Astrocyte of the cerebellum (primary cell): ENCODE data around the gene BCL2A1.
"Not testable (repeated sequence)": the region's sequence is repeated elsewhere in the genome, so short reads cannot be mapped to it uniquely, and the experiment has no call there.

Experiments
- DNase-seq: peaks from one replicate; pipeline ENCODE4 v3.0.0-alpha.2; 2011; ENCODE audit warnings: low read depth
- H3K4me3 ChIP-seq: 2 replicates; pipeline ENCODE4 v1.5.1; 2011; ENCODE audit warnings: mild to moderate bottlenecking, low read depth, low read length, moderate library complexity
- in situ Hi-C: cut with HindIII; loops from 2 replicates; pipeline ENCODE4 v1.10.0; 2017; ENCODE audit warnings: low sequenced_read_pairs
- TF ChIP-seq, protein P1 (sequence below): IDR thresholded peaks from 2 replicates; pipeline ENCODE4 v1.5.1; 2012; ENCODE audit warnings: low read length, low read depth, moderate library complexity, mild to moderate bottlenecking; ENCODE audit errors: missing control alignments

The BCL2A1 gene

DNA sequence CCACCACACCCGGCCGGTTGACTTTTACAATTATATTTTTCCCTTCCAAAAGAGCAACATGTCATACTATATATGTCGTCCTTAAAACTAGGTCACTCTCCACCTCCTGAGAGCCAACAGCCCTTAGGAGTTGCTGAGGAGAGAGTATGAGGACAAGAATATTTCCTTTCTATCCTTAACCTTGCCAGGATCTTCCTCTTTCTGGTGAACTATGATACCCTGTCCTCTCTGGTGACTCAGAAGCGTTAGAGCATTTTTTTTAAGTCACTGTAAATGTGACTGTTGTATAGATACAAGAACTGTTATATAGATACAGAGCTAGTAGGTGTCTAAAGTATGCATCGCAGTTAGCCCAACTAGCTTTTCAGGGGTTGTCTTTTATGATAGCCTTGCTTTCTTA, 40.5 kb downstream of the BCL2A1 start:
- no peak for DNase-seq
- in situ Hi-C loops = no loop called here
- TF ChIP-seq, protein P1, sequence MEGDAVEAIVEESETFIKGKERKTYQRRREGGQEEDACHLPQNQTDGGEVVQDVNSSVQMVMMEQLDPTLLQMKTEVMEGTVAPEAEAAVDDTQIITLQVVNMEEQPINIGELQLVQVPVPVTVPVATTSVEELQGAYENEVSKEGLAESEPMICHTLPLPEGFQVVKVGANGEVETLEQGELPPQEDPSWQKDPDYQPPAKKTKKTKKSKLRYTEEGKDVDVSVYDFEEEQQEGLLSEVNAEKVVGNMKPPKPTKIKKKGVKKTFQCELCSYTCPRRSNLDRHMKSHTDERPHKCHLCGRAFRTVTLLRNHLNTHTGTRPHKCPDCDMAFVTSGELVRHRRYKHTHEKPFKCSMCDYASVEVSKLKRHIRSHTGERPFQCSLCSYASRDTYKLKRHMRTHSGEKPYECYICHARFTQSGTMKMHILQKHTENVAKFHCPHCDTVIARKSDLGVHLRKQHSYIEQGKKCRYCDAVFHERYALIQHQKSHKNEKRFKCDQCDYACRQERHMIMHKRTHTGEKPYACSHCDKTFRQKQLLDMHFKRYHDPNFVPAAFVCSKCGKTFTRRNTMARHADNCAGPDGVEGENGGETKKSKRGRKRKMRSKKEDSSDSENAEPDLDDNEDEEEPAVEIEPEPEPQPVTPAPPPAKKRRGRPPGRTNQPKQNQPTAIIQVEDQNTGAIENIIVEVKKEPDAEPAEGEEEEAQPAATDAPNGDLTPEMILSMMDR = no peak
- H3K4me3 ChIP-seq = no peak overlapping the region

DNA sequence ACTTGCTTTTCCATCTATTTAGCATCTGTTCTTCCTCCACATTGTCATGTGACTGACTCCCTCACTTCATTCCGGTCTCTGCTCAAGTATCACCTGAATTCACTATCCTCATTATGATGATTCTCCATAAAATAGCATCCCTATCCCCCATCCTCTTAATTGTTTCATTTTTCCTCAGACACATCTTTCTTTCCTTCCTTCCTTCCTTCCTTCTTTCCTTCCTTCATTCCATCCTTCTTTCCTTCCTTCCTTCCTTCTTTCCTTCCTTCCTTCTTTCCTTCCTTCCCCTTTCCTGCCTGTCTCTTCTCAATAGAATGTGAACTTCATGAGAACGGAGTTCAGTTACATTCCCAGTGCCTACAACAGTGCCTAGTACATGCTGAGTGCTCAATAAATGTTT, 41.6 kb downstream of the BCL2A1 start:
- TF ChIP-seq, protein P1 = no peak
- in situ Hi-C loops = no loop called here
- DNase-seq = no peak
- no peak overlapping the region for H3K4me3 ChIP-seq

DNA sequence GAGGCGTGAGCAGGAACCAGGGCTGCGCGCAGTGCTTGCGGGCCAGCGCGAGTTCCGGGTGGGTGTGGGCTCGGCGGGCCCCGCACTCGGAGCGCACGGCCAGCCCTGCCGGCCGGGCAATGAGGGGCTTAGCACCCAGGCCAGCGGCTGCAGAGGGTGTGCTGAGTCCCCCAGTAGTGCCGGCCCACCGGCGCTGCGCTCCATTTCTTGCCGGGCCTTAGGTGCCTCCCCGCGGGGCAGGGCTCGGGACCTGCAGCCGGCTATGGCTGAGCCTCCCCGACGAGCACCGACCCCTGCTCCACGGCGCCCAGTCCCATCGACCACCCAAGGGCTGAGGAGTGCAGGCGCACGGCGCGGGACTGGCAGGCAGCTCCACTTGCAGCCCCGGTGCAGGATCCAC, 44.9 kb downstream of the BCL2A1 start:
- H3K4me3 ChIP-seq, in situ Hi-C loops, DNase-seq: not testable (repeated sequence)

DNA sequence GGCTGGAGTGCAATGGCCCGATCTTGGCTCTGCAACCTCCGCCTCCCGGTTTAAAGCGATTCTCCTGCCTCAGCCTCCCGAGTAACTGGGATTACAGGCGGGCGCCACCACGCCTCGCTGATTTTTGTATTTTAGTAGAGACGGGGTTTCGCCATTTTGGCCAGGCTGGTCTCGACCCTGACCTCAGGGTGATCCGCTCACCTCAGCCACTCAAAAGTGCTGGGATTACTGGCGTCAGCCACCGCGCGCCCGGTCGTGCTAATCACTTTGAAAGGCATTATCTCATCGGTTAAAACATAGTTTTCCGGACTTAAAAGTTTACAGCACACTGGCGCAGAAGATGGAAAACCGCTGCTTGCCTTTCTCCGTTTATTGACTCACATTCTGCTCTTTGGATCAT, 46.6 kb downstream of the BCL2A1 start:
- in situ Hi-C loops = no loop called here
- H3K4me3 ChIP-seq = peak overlapping the region; percentile 75
- DNase-seq = no peak
- TF ChIP-seq, protein P1 = no peak

DNA sequence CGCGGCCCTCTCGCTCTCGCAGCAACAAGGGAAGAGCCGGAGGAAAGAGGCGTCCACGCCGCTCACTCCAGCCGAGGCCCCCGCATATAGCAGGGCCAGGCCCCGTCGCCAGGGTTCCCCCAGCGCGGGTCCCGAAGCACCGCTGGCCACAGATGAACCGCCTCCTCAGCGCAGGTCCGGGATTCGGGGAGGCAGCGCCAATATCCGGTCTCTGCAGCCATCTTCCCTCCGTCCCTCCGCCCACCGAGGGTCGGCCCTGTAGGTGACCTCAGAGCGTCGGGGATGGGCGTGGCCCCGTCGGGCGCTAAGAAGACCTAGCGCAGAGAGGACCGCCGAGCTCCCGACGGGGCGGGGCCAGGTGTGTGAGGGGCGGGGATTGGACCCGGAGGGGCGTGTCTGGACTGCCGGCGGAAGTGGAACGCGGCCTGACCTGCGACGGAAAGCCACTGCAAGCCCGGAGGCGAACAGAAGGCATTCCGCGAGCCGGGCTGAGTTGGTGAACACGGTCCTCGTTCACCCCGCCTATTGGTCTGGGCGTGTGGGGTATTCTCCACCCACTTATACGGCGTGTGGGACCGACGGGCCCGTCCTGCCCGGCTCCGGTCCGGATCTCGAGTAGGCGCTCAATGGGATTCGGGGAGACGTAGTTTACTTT, 47.4 kb downstream of the BCL2A1 start:
- TF ChIP-seq, protein P1 = no peak
- in situ Hi-C loops = no loop called here
- peak overlapping the region; percentile 75 for H3K4me3 ChIP-seq
- DNase-seq = peak; percentile 86

DNA sequence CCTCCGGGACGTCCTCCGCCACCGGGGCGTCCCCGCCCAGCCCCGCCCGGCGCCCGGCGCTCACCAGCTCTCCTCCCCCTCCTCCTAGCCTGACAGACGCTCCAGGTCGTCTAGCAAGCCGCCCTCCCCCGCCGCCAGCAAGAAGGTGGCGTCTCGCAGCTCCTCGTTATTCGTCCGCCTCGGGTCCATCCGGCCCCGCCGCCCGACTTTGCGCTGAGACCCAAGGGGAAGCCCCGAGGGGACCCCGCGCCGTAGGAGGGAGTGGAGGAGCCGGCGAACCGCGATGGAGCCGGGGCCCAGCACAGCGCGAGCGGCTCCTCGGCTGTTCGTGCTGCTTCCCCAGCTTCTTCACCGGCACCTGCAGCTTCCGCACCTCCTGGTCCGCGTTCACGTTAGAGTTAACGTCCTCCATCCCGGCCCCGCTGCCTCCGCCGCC, 47.9 kb downstream of the BCL2A1 start:
- H3K4me3 ChIP-seq = peak overlapping the region; percentile 75
- no peak for DNase-seq
- in situ Hi-C loops = no loop called here
- TF ChIP-seq, protein P1 = no peak

DNA sequence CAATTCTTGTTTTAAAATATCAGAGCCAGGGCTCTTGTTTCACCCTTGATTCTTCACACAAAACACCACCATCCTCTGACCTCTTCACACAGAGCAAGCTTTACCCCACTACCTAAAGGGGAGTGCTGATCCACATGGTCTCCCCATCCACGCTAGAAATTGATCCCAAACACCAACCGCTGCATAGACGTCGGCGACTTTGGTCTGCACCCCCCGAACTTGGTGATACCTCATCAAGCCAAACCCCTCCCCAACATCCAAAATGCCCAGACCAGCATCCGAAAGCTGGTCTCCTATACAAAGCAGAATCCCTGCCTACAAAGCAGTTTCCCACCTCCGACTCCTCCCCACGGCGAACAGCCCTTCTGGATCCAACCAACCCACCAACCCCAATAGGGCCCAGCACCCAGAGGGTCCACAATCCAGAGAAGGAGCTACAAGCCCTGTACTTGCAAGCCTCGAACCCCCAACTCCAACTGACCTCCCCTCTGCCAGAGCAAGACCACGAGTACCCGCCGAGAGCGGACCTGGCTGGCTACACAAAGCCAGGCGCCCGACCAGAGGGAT, 48.4 kb downstream of the BCL2A1 start:
- TF ChIP-seq, protein P1 = no peak
- no peak for DNase-seq
- in situ Hi-C loops = no loop called here
- peak overlapping the region; percentile 75 for H3K4me3 ChIP-seq
